ENCODE data around the gene LHX6.

LHX6 gene

GRCh38 chr9:122226142-122226757 is 2.5 kb downstream of the LHX6 start:
- Histone ChIP-seq H3K4me3 (replicated peaks; ENCODE audit: low read depth, low read length) (no peak overlapping the region), H3K36me3 (ENCODE audit: control insufficient read depth, insufficient read depth, low read length) (no peaks in the 10 kb centered on the region), H3K27me3 (replicated peaks; ENCODE audit: control insufficient read depth, insufficient read depth, low read length) (no peaks in the 10 kb centered on the region; the same call in none of the 2 replicates)
- TF ChIP-seq CTCF (IDR thresholded peaks at IDR 0.05; ENCODE audit: insufficient read depth, low read length, poor library complexity, severe bottlenecking) = no peak
- no peak for DNase-seq (ENCODE audit: extremely low read depth, insufficient read length)

GRCh38 chr9:122225312-122226141 is 3.2 kb downstream of the LHX6 start:
- no peak for TF ChIP-seq CTCF (IDR thresholded peaks at IDR 0.05; ENCODE audit: insufficient read depth, low read length, poor library complexity, severe bottlenecking)
- H3K4me3 ChIP-seq (replicated peaks; ENCODE audit: low read depth, low read length) = no peak overlapping the region
- no peak for DNase-seq (ENCODE audit: extremely low read depth, insufficient read length)
- H3K27me3 ChIP-seq (replicated peaks; ENCODE audit: control insufficient read depth, insufficient read depth, low read length) = no peaks in the 10 kb centered on the region; the same call in none of the 2 replicates
- H3K36me3 ChIP-seq (ENCODE audit: control insufficient read depth, insufficient read depth, low read length) = no peaks in the 10 kb centered on the region

- Histone ChIP-seq H3K36me3 (ENCODE audit: control insufficient read depth, insufficient read depth, low read length) (no peaks in the 10 kb centered on the region), H3K4me3 (replicated peaks; ENCODE audit: low read depth, low read length) (no peak overlapping the region), H3K27me3 (replicated peaks; ENCODE audit: control insufficient read depth, insufficient read depth, low read length) (peaks cover 12% of the 10 kb centered on the region)
- no peak for DNase-seq (ENCODE audit: extremely low read depth, insufficient read length)
- TF ChIP-seq CTCF (IDR thresholded peaks at IDR 0.05; ENCODE audit: insufficient read depth, low read length, poor library complexity, severe bottlenecking) = no peak
Measured at GRCh38 chr9:122223435-122223834, 5.3 kb downstream of the LHX6 start.

GRCh38 chr9:122222791-122223190 is 6.0 kb downstream of the LHX6 start:
- Histone ChIP-seq H3K36me3 (ENCODE audit: control insufficient read depth, insufficient read depth, low read length) (no peaks in the 10 kb centered on the region), H3K4me3 (replicated peaks; ENCODE audit: low read depth, low read length) (no peak overlapping the region), H3K27me3 (replicated peaks; ENCODE audit: control insufficient read depth, insufficient read depth, low read length) (peaks cover 12% of the 10 kb centered on the region)
- DNase-seq (ENCODE audit: extremely low read depth, insufficient read length) = no peak
- no peak for TF ChIP-seq CTCF (IDR thresholded peaks at IDR 0.05; ENCODE audit: insufficient read depth, low read length, poor library complexity, severe bottlenecking)

GRCh38 chr9:122221183-122221811 is 7.5 kb downstream of the LHX6 start:
- no peak overlapping the region for H3K4me3 ChIP-seq (replicated peaks; ENCODE audit: low read depth, low read length)
- no peaks in the 10 kb centered on the region for H3K36me3 ChIP-seq (ENCODE audit: control insufficient read depth, insufficient read depth, low read length)
- DNase-seq (ENCODE audit: extremely low read depth, insufficient read length) = no peak
- TF ChIP-seq CTCF (IDR thresholded peaks at IDR 0.05; ENCODE audit: insufficient read depth, low read length, poor library complexity, severe bottlenecking) = no peak
- peaks cover 12% of the 10 kb centered on the region for H3K27me3 ChIP-seq (replicated peaks; ENCODE audit: control insufficient read depth, insufficient read depth, low read length)

Data from GM06990 (cell line).